ENCODE measurements around the gene MESD.

DNA sequence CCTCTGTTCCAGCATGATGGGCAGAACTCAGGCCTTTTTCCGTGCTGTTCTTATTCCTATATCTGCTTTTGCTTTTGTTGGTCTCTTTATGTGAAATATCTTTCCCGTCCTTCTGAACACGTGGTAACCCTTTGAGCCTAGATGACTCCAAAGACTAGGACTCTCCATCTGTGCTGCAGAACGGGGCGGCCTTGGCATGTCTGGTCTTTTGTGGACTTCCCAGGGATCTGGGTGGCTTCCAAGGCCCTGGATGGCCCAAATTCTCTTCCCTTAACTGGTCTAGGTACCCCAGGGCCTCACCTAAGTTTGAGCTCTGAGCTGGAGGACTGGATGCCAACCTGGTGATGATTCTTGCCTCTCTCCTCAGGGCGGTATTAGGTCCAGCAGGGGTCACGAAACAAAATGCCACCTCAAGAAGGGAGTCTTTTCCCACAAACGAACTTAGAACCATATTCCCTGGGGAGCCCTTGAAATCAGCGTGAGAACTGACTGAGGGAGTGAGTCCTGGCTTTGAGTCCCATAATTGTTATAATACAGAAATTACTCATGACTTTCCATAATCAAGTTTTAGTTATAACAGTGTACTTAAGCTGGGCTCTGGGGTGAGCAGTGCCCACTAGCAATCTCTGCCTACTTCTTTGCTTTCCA is 25.0 kb upstream of the MESD start:
- TF ChIP-seq, protein P1, sequence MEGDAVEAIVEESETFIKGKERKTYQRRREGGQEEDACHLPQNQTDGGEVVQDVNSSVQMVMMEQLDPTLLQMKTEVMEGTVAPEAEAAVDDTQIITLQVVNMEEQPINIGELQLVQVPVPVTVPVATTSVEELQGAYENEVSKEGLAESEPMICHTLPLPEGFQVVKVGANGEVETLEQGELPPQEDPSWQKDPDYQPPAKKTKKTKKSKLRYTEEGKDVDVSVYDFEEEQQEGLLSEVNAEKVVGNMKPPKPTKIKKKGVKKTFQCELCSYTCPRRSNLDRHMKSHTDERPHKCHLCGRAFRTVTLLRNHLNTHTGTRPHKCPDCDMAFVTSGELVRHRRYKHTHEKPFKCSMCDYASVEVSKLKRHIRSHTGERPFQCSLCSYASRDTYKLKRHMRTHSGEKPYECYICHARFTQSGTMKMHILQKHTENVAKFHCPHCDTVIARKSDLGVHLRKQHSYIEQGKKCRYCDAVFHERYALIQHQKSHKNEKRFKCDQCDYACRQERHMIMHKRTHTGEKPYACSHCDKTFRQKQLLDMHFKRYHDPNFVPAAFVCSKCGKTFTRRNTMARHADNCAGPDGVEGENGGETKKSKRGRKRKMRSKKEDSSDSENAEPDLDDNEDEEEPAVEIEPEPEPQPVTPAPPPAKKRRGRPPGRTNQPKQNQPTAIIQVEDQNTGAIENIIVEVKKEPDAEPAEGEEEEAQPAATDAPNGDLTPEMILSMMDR (IDR thresholded peaks at IDR 0.05) = no peak
- no peak for TF ChIP-seq POLR2A (IDR thresholded peaks at IDR 0.05)

Measured in right lobe of liver (tissue), 4 donors.